Upper lobe of left lung (tissue), 4 donors: Measurements from ENCODE around the gene IL1RL1.

Experiments
- POLR2AphosphoS5 ChIP-seq, 2 donors: sonication (generic); formaldehyde crosslinking; IDR thresholded peaks; one replicate each; pipeline ENCODE4 v1.5.1; 2017; ENCODE audit warnings: antibody characterized with exemption in 2 of 2
- TF ChIP-seq, protein P1 (sequence below), 6 experiments: fragments of 450-650 bp in 4 of 6; fragments of 200-600 bp in 2 of 6; sonication (generic) in 2 of 6; IDR thresholded peaks; one replicate each; pipeline ENCODE4 v1.5.1; 2016 to 2019; ENCODE audit warnings: antibody characterized with exemption in 6 of 6

DNA sequence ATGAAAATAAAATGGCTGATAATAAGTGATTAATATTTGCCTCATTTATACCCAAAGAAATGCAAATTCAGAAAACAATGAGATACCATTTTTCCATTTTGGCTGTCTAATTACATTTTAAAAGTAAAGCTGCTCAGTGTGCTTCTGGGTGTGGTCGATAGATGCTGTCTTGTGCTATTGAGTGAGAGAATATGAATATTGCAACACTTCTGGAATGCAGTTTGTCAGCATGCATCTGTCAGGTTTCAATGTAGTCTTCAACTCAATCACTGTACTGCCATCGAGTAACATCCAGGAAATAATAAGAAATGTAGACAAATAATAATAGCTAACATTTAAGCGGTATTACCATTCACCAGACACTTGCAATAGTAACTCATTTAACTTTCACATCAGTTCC is 48.2 kb downstream of the IL1RL1 start:
- TF ChIP-seq, protein P1, sequence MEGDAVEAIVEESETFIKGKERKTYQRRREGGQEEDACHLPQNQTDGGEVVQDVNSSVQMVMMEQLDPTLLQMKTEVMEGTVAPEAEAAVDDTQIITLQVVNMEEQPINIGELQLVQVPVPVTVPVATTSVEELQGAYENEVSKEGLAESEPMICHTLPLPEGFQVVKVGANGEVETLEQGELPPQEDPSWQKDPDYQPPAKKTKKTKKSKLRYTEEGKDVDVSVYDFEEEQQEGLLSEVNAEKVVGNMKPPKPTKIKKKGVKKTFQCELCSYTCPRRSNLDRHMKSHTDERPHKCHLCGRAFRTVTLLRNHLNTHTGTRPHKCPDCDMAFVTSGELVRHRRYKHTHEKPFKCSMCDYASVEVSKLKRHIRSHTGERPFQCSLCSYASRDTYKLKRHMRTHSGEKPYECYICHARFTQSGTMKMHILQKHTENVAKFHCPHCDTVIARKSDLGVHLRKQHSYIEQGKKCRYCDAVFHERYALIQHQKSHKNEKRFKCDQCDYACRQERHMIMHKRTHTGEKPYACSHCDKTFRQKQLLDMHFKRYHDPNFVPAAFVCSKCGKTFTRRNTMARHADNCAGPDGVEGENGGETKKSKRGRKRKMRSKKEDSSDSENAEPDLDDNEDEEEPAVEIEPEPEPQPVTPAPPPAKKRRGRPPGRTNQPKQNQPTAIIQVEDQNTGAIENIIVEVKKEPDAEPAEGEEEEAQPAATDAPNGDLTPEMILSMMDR (IDR thresholded peaks at IDR 0.05): no peak
- no peak for TF ChIP-seq POLR2AphosphoS5 (IDR thresholded peaks at IDR 0.05)
